HCT116 (cell line): ENCODE measurements around the gene FEM1B.

Source experiments
- ATF3 ChIP-seq: IDR thresholded peaks from 2 replicates; pipeline ENCODE4 v1.6.1; 2012
- CTCF ChIP-seq, 3 experiments: fragments of 200-600 bp in 1 of 3; sonication (generic) in 1 of 3; IDR thresholded peaks in 2 of 3; conservative IDR thresholded peaks in 1 of 3; 2 replicates each; pipeline ENCODE4 v1.5.1; 2012 to 2017; ENCODE audit warnings: low read depth in 2 of 3, low read length in 2 of 3, antibody characterized with exemption in 1 of 3, borderline replicate concordance in 1 of 3, control low read depth in 1 of 3, mild to moderate bottlenecking in 1 of 3, mixed read lengths in 1 of 3, mixed run types in 1 of 3, moderate library complexity in 1 of 3; ENCODE audit not compliant: insufficient read depth in 1 of 3
- EZH2 ChIP-seq: fragments of 200-600 bp; sonication (generic); IDR thresholded peaks from 2 replicates; pipeline ENCODE4 v1.6.1; 2017; ENCODE audit warnings: antibody characterized with exemption, mixed run types
- EZH2phosphoT487 ChIP-seq: fragments of 200-600 bp; IDR thresholded peaks from 2 replicates; pipeline ENCODE4 v1.6.1; 2018; ENCODE audit warnings: antibody characterized with exemption, borderline replicate concordance
- POLR2A ChIP-seq: IDR thresholded peaks from 2 replicates; pipeline ENCODE4 v1.7.0; 2011; ENCODE audit warnings: borderline replicate concordance; ENCODE audit not compliant: insufficient read depth, insufficient read length; ENCODE audit errors: extremely low read depth
- POLR2AphosphoS5 ChIP-seq: IDR thresholded peaks from 2 replicates; pipeline ENCODE4 v1.6.1; 2011; ENCODE audit warnings: mild to moderate bottlenecking, low read depth, low read length, moderate library complexity
- REST ChIP-seq: IDR thresholded peaks from 2 replicates; pipeline ENCODE4 v1.6.1; 2012; ENCODE audit warnings: low read depth
- SRF ChIP-seq: IDR thresholded peaks from 2 replicates; pipeline ENCODE4 v1.6.1; 2012; ENCODE audit warnings: low read depth
- ZNF274 ChIP-seq: fragments of 200-500 bp; sonication (Bioruptor generic); IDR thresholded peaks from 2 replicates; pipeline ENCODE4 v1.6.1; 2014; ENCODE audit warnings: mild to moderate bottlenecking, low read depth, low read length, inconsistent platforms

- no peak for TF ChIP-seq REST
- no peak for TF ChIP-seq CTCF (IDR thresholded peaks at IDR 0.05 in 2 of 3, conservative IDR thresholded peaks at IDR 0.05 in 1 of 3; ENCODE audit: borderline replicate concordance in 1 of 3, insufficient read depth in 1 of 3, low read depth in 2 of 3, low read length in 2 of 3)
- no peak for TF ChIP-seq ZNF274
- no peak for TF ChIP-seq POLR2AphosphoS5
- no peak for TF ChIP-seq EZH2
- TF ChIP-seq EZH2phosphoT487, result no peak
- no peak for TF ChIP-seq POLR2A
- TF ChIP-seq SRF, result no peak
- no peak for TF ChIP-seq ATF3
These were observed 33.4 kb downstream of the FEM1B start for GRCh38 chr15:68310804-68311463.
